Endothelial cell of umbilical vein (primary cell): ENCODE data around the gene CLINT1. TPM values are rescaled to one million over a fixed set of nuclear protein-coding genes. Genes with fewer than 3 reads are reported as not detected.

Source experiments
- BruUV-seq: library from RNA; stranded (reverse); fragments of 400-500 nt; replicated peaks from 2 replicates; lab custom pipeline; 2021; lab: Mats Ljungman, UMichigan
- CTCF ChIA-PET: fragments of 300-600, 350-600 bp; sonication (Branson Sonifier 250); formaldehyde crosslinking; loops from one replicate; lab custom pipeline; 2021; ENCODE audit warnings: antibody characterized with exemption, inconsistent platforms; lab: Charles Lee
- POLR2A ChIA-PET: fragments of 300-600, 350-600 bp; sonication (Branson Sonifier 250); formaldehyde crosslinking; loops from one replicate; lab custom pipeline; 2021; ENCODE audit warnings: antibody characterized with exemption, inconsistent platforms; lab: Charles Lee
- DNase-seq: peaks from one replicate; pipeline ENCODE4 v3.0.0-alpha.2; 2011; ENCODE audit warnings: low read depth, low spot score
- FAIRE-seq: peaks from 2 replicates; lab custom pipeline; 2011; peaks lifted over from hg19 to GRCh38; lab: Jason Lieb, UNC
- H2AFZ ChIP-seq: 2 replicates; pipeline ENCODE4 v1.6.0; 2012; ENCODE audit warnings: low read depth, low read length, control low read depth, inconsistent platforms
- H3K27ac ChIP-seq: 2 replicates; pipeline ENCODE4 v1.5.1; 2011; ENCODE audit warnings: low read depth, mild to moderate bottlenecking, control low read depth, low read length, moderate library complexity; ENCODE audit not compliant: insufficient read depth
- H3K27me3 ChIP-seq, 2 experiments: 2 replicates each; pipeline versions ENCODE4 v1.6.0 to v1.6.1; 2011; ENCODE audit warnings: low read length in 2 of 2, mixed read lengths in 1 of 2; ENCODE audit not compliant: control insufficient read depth in 2 of 2, insufficient read depth in 2 of 2
- H3K36me3 ChIP-seq, 2 experiments: 2 replicates in 1 of 2; 3 replicates in 1 of 2; pipeline ENCODE4 v1.5.1; 2011; ENCODE audit warnings: low read length in 2 of 2, mild to moderate bottlenecking in 1 of 2, moderate library complexity in 1 of 2; ENCODE audit not compliant: control insufficient read depth in 2 of 2, insufficient read depth in 2 of 2; ENCODE audit errors: extremely low read depth in 1 of 2
- H3K4me1 ChIP-seq: 3 replicates; pipeline ENCODE4 v1.5.1; 2011; ENCODE audit warnings: mild to moderate bottlenecking, low read length; ENCODE audit not compliant: control insufficient read depth, insufficient read depth; ENCODE audit errors: extremely low read depth
- H3K4me2 ChIP-seq: 2 replicates; pipeline ENCODE4 v1.6.1; 2011; ENCODE audit warnings: low read length, control low read depth, mixed read lengths; ENCODE audit not compliant: insufficient read depth
- H3K4me3 ChIP-seq, 3 experiments: fragments of 200-600 bp in 1 of 3; sonication (generic), shearing (Covaris generic) in 1 of 3; replicated peaks in 1 of 3; 2 replicates each; pipeline ENCODE4 v1.5.1; 2011 to 2016; ENCODE audit warnings: control low read depth in 3 of 3, low read length in 3 of 3, mild to moderate bottlenecking in 2 of 3, inconsistent platforms in 1 of 3, low read depth in 1 of 3, moderate library complexity in 1 of 3; ENCODE audit not compliant: insufficient read depth in 1 of 3
- H3K79me2 ChIP-seq: 2 replicates; pipeline ENCODE4 v1.6.0; 2012; ENCODE audit warnings: low read length, inconsistent platforms; ENCODE audit not compliant: control insufficient read depth, insufficient read depth
- H3K9ac ChIP-seq: replicated peaks from 2 replicates; pipeline ENCODE3; 2011; ENCODE audit warnings: low read length, control low read depth; ENCODE audit not compliant: insufficient read depth; ENCODE audit errors: extremely low read depth
- H3K9me1 ChIP-seq: replicated peaks from 3 replicates; pipeline ENCODE4 v1.6.0; 2011; ENCODE audit warnings: mild to moderate bottlenecking, low read length; ENCODE audit not compliant: control insufficient read depth, insufficient read depth; ENCODE audit errors: extremely low read depth
- H3K9me3 ChIP-seq: replicated peaks from 2 replicates; pipeline ENCODE4 v1.5.1; 2012; ENCODE audit warnings: low read length, inconsistent platforms; ENCODE audit not compliant: control insufficient read depth, insufficient read depth
- H4K20me1 ChIP-seq: replicated peaks from 2 replicates; pipeline ENCODE3; 2011; ENCODE audit warnings: mild to moderate bottlenecking, low read length; ENCODE audit not compliant: control insufficient read depth, insufficient read depth; ENCODE audit errors: extremely low read depth
- EZH2 ChIP-seq: IDR thresholded peaks from 2 replicates; pipeline ENCODE4 v1.6.1; 2012; ENCODE audit warnings: borderline replicate concordance, low read depth, mild to moderate bottlenecking, moderate library complexity, low read length, inconsistent platforms; ENCODE audit not compliant: severe bottlenecking
- FOS ChIP-seq: IDR thresholded peaks from 2 replicates; pipeline ENCODE4 v1.6.1; 2011; ENCODE audit warnings: mild to moderate bottlenecking, low read length, moderate library complexity, borderline replicate concordance; ENCODE audit not compliant: insufficient read depth
- GATA2 ChIP-seq: IDR thresholded peaks from 2 replicates; pipeline ENCODE4 v1.7.0; 2011; ENCODE audit warnings: low read depth, mild to moderate bottlenecking, moderate library complexity, mixed read lengths, low read length; ENCODE audit not compliant: insufficient read length, insufficient read depth
- JUN ChIP-seq: IDR thresholded peaks from 2 replicates; pipeline ENCODE4 v1.6.1; 2011; ENCODE audit warnings: borderline replicate concordance, low read depth; ENCODE audit not compliant: insufficient read length, insufficient read depth
- MYC ChIP-seq: IDR thresholded peaks from one replicate; pipeline ENCODE4 v1.6.1; 2011; ENCODE audit warnings: mild to moderate bottlenecking, low read depth, low read length
- POLR2A ChIP-seq: IDR thresholded peaks from 2 replicates; pipeline ENCODE4 v1.6.1; 2012; ENCODE audit warnings: low read depth, mild to moderate bottlenecking, control low read depth, low read length
- POLR2AphosphoS5 ChIP-seq: IDR thresholded peaks from 2 replicates; pipeline ENCODE4 v1.6.1; 2012; ENCODE audit warnings: low read depth, mild to moderate bottlenecking, control low read depth, low read length, moderate library complexity; ENCODE audit not compliant: insufficient read depth
- dilution Hi-C: fragments of 300-500 bp; cut with MboI; formaldehyde crosslinking; loops from one replicate; pipeline ENCODE4 v1.15.0; 2019; ENCODE audit warnings: low sequenced_read_pairs; ENCODE audit not compliant: extremely low pct_ligation_motif_present
- intact Hi-C: fragments of 100-400 bp; cut with micrococcal nuclease; formaldehyde crosslinking; loops from one replicate; pipeline ENCODE4 v1.10.0; 2022
- polyA plus RNA-seq, 4 experiments: library from polyadenylated mRNA; depleted of rRNA in 3 of 4; stranded (reverse) in 3 of 4; unstranded in 1 of 4; fragments of >200 nt; gene quantifications; 2 replicates each; pipeline versions ENCODE4 v1.2.1 to v1.2.3, GENCODE V29; 2011 to 2012; ENCODE audit warnings: missing spikeins in 1 of 4
- total RNA-seq: library from RNA; stranded (reverse); gene quantifications from 2 replicates; pipeline ENCODE4 v1.2.3, GENCODE V29; 2021
- TF ChIP-seq, protein P1 (sequence below), 2 donors: IDR thresholded peaks; 1 replicate in 1 of 2; 2 replicates in 1 of 2; pipeline ENCODE4 v1.5.1; 2011; ENCODE audit warnings: low read length in 2 of 2, mild to moderate bottlenecking in 2 of 2, moderate library complexity in 2 of 2, control low read depth in 1 of 2, inconsistent platforms in 1 of 2, low read depth in 1 of 2; ENCODE audit not compliant: insufficient read depth in 1 of 2; ENCODE audit errors: extremely low read depth in 1 of 2
- TF ChIP-seq, protein P2 (sequence below): IDR thresholded peaks from 2 replicates; pipeline ENCODE4 v1.6.1; 2011; ENCODE audit not compliant: insufficient read depth, insufficient read length

The CLINT1 gene
- total and polyA plus RNA-seq, 2 donors (not counting 3 experiments of a cell fraction or from before 2014, with no cell fraction given), result 76.6 to 158 TPM

DNA sequence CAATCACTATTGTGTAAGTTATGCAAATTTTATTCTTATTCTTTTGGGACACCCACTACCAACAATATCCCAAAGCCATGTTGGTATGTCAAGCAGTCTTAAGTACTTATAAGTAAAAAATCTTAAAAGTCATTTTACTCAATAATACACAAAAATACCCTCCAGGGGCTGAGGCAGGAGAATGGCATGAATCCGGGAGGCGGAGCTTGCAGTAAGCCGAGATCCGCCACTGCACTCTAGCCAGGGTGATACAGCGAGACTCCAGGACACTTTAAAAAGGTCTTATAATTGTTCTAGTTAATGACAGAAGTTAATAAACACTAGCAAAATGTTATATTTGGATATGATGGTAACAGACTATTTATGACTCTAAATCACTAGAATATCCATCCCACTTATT lies 16.8 kb downstream of the CLINT1 start:
- no peak overlapping the region for H3K4me3 ChIP-seq
- dilution Hi-C loops (no loop called here), intact Hi-C loops (no loop called here)
- DNase-seq (no peak), FAIRE-seq (no peak)
- H3K9ac ChIP-seq, result no peak overlapping the region
- BruUV-seq, result no TSS peak
- H3K36me3 ChIP-seq, result no peaks in the 10 kb centered on the region
- peaks cover 7% of the 10 kb centered on the region for H4K20me1 ChIP-seq
- H3K79me2 ChIP-seq, result peaks cover 81% of the 10 kb centered on the region
- no peak overlapping the region for H3K4me2 ChIP-seq
- H3K9me1 ChIP-seq, result no peaks in the 10 kb centered on the region
- H3K9me3 ChIP-seq, result no peaks in the 10 kb centered on the region
- no peak overlapping the region for H3K27ac ChIP-seq
- no peak overlapping the region for H2AFZ ChIP-seq
- CTCF ChIA-PET, result interaction anchor here (0.9 to 1.1 kb wide), 4 partner anchors 9 to 22 kb away, joined by 3 to 6 read pairs (median 4); no protein-coding TSS in a partner anchor
- TF ChIP-seq POLR2AphosphoS5 (no peak), JUN (no peak), GATA2 (no peak), EZH2 (no peak), FOS (no peak), POLR2A (no peak), MYC (no peak)
- TF ChIP-seq, protein P1, sequence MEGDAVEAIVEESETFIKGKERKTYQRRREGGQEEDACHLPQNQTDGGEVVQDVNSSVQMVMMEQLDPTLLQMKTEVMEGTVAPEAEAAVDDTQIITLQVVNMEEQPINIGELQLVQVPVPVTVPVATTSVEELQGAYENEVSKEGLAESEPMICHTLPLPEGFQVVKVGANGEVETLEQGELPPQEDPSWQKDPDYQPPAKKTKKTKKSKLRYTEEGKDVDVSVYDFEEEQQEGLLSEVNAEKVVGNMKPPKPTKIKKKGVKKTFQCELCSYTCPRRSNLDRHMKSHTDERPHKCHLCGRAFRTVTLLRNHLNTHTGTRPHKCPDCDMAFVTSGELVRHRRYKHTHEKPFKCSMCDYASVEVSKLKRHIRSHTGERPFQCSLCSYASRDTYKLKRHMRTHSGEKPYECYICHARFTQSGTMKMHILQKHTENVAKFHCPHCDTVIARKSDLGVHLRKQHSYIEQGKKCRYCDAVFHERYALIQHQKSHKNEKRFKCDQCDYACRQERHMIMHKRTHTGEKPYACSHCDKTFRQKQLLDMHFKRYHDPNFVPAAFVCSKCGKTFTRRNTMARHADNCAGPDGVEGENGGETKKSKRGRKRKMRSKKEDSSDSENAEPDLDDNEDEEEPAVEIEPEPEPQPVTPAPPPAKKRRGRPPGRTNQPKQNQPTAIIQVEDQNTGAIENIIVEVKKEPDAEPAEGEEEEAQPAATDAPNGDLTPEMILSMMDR (IDR thresholded peaks at IDR 0.05; ENCODE audit: extremely low read depth in 1 of 2, insufficient read depth in 1 of 2, low read depth in 1 of 2, low read length in 2 of 2), result no peak
- TF ChIP-seq, protein P2, sequence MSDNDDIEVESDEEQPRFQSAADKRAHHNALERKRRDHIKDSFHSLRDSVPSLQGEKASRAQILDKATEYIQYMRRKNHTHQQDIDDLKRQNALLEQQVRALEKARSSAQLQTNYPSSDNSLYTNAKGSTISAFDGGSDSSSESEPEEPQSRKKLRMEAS, result no peak
- POLR2A ChIA-PET, result no interaction called here
- H3K27me3 ChIP-seq, result no peaks in the 10 kb centered on the region
- no peaks in the 10 kb centered on the region for H3K4me1 ChIP-seq
